ENCODE measurements around the gene M1AP.

- TF ChIP-seq CTCF (IDR thresholded peaks at IDR 0.05; ENCODE audit: insufficient read depth, low read depth, low read length): no peak
- TF ChIP-seq EZH2 (IDR thresholded peaks at IDR 0.05; ENCODE audit: insufficient read depth, low read length): no peak
Measured at GRCh38 chr2:74556159-74556558, 92.0 kb downstream of the M1AP start.

Measured in astrocyte (in vitro differentiated cells and primary cell).